Measurements from ENCODE around the gene POLA1.

GRCh38 chrX:24899391-24899790 lies 205.7 kb downstream of the POLA1 start:
- TF ChIP-seq POLR2A (IDR thresholded peaks at IDR 0.05) (no peak), CTCF (IDR thresholded peaks at IDR 0.05) (no peak), EP300 (IDR thresholded peaks at IDR 0.05; ENCODE audit: low read depth) (no peak)

All from transverse colon (tissue), 3 donors.